GM18502 (cell line): ENCODE results near the gene OOSP3.
"Not testable (repeated sequence)": the region's sequence is repeated elsewhere in the genome, so short reads cannot be mapped to it uniquely, and the experiment has no call there.

ENCODE experiments used
- ATAC-seq: cut with Tn5 transposase; IDR thresholded peaks from one replicate; pipeline ENCODE4 v1.9.1; 2021; ENCODE audit warnings: mild to moderate bottlenecking; ENCODE audit not compliant: unreplicated experiment, poor library complexity

OOSP3 gene

DNA sequence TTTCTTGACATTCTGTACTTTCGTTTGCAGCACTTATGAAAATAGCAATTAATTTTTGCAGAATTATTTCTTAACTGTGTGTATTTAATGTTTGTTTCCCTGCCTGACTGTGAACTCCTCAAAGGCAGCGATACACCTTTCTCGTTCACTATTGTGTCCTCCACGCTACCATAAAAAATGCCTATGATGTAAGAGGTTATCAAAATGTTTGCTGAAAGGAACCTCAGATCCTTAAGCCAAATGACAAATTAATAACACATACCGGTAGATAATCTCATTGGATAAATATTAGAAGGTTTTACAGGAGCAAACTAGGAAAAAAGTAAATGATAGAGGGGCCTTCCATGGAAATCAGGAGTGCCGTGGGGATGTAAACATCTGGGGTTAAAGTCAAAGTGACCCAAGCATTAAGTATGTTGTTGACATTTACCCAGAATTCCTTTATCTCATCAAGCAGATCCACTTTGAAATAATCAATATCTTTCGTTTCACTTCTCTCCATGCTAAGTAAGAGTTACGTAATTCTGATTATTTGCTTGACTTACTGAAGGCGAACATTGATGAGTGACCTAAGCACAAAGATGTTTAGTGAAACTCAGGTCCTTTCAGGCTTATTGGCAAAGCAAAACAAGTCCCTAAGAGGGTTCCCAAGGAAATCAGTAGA is 2.6 kb upstream of the OOSP3 start:
- no peak for ATAC-seq

DNA sequence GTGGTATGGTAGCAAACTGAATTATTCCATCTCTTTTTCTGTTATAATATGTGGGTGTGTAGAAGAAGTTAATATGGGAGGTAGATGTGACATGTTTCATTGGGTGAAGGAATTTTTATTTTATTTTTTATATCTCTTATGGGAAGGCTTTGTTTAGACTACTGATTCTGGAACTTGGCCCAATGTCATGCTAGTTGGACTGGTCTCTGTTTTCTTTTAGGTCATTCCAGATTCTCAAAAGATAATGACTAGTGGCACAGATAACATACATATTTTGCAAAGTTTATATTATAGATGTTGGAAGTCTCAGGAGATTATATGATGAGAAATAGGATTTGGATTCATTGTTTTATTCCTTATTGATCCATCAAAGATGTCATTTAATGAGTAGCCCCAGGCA is 1.3 kb upstream of the OOSP3 start:
- no peak for ATAC-seq

DNA sequence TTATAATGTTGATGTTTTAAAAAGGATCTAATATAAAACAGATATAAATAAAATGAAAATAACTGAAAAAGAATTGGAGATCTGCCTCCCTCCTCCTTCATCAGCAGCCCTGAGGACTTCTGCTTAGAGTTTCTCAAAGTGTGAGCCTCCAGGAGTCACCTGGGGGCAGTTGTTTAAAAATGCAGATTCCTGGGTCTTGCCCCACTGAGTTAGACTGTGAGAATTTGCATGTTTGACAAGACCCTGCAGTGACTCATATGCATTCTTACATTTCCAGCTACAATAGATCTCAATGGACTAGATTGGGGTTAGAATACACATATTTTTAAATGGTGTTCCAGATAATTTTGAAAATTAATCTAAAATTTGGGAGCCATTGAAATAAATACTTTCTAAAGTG is 798 bp upstream of the OOSP3 start:
- no peak for ATAC-seq

DNA sequence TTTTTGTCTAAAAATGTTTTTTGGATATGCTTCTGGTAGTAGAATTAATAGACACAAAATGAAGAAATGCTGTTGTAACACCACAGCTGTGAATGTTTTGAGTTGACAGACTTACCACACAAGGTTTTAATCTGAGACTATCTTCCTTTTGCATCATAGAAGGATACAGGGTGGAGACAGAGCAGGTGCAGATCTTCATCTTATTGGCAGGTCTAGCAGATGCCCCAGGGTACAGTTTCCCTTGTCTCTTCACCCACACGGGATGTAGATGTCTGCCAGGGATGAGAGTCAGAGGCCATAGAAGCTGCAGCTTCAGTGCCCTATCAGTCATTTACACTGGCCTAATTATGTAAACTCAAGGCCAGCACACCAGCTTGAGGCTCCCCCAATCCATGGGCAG is 985 bp downstream of the OOSP3 start:
- ATAC-seq = no peak

DNA sequence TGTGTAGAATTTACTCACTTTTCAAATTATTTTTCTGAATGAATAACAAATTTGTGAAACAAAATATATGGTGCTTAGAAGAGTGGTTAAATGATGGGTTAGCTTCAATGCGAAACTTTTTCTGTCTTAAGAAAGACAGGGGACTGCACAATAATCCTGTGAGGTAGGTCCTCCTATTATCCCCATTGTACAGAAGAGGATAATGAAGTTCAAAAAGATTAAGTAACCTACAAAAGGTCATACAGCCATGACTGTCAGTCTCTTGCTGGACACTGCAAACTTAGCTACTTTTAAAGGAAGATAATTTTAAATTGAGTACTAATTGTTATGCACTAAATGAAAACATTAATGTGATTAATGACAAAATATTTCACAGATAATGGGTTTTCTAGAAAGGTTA is 5.0 kb downstream of the OOSP3 start:
- no peak for ATAC-seq

DNA sequence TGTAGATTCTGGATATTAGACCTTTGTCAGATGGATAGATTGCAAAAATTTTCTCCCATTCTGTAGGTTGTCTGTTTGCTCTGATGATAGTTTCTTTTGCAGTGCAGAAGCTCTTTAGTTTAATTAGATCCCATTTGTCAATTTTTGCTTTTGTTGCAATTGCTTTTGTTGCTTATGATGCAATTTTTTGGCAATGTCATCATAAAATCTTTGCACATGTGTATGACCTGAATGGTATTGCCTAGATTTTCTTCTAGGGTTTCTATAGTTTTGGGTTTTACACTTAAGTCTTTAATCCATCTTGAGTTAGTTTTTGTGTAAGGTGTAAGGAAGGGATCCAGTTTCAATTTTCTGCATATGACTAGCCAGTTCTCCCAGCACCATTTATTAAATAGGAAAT is 8.6 kb downstream of the OOSP3 start:
- not testable (repeated sequence) for ATAC-seq

DNA sequence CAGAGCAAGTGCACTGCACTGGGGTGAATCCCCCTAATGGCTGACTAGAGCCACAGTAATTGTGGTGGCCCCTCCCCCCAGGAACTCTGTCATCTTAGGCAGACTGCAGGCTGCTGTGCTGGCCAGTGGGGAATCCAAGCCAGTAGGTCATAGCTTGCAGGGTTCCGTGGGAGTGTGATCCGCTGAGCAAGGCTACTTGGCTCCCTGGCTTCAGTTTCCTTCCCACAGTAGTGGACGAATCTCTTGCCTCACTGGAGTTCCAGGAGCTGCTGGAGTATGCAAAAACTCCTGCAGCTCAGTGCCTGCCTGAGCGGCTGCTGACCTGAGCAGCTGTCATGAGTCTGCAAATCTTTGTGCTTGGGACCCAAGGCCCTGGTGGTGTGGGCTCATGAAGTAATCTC is 13.2 kb downstream of the OOSP3 start:
- ATAC-seq = no peak

DNA sequence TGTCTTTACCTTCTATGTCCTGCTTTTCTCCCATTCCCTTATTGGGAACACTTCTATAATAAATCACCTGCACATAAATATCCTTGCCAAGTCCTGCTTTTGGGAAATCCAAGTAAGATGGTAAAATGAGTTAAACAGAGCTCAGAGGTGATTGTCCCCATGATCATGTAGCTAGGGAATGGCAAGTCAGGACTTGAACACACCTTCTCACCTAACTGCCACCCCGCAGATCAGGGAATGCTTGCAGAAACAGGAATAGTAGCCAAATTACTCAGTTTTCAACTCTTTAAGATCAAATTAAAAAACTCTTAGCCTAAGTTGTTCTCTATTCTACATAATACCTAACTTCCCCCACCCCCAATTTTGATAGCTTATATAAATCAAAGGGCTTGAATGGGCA is 16.0 kb downstream of the OOSP3 start:
- ATAC-seq = no peak

DNA sequence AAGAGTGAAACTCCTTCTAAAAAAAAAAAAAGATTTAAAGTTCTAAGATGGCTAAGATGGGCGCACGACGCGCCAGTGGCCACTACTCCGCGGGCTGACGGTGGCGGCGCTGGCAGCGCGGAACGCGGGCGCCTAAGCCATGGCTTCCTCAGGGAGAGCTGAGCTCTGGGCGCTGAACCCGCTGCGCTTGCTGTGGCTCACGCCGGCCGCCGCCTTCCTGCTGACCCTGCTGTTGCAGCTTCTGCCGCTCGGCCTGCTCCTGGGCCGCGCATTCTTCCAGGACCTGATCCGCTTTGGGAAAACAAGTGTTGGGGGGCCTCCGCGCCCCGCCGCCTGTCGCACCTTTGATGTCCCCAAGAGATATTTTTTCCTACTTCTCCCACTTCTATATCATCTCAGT is 19.5 kb downstream of the OOSP3 start:
- ATAC-seq = no peak

DNA sequence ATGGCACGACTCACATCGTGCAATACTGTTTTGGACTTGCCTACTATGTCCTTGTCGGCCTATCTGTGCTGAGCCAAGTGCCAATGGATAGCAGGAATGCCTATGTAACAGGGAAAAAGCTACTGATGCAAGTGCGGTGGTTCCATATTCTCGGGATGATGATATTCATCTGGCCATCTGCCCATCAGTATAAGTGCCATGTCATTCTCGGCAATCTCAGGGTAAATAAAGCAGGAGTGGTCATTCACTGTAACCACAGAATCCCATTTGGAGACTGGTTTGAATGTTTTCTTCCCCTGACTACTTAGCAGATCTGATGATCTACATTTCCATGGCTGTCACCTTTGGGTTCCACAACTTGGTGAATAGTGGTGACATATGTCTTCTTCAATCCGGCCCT is 20.1 kb downstream of the OOSP3 start:
- ATAC-seq = no peak

DNA sequence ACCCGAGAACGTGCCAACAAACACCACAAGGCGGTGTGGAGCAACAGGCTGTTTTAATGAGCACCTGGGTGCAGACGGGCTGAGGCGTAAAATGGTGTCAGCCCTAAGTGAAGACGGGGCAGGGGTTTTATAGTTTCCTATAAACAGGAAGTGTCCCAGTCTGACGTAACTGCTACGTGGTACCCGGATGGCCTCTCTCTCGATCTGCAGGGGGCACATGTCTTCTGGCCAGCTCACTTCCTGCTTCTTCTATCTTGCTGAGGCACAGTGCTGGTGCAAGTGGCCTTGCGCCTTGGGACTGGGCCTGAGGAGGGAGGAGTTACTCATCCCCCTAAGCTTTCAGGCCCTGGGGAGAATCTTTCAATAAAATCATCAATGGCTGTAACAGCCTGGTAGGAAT is 20.9 kb downstream of the OOSP3 start:
- no peak for ATAC-seq

DNA sequence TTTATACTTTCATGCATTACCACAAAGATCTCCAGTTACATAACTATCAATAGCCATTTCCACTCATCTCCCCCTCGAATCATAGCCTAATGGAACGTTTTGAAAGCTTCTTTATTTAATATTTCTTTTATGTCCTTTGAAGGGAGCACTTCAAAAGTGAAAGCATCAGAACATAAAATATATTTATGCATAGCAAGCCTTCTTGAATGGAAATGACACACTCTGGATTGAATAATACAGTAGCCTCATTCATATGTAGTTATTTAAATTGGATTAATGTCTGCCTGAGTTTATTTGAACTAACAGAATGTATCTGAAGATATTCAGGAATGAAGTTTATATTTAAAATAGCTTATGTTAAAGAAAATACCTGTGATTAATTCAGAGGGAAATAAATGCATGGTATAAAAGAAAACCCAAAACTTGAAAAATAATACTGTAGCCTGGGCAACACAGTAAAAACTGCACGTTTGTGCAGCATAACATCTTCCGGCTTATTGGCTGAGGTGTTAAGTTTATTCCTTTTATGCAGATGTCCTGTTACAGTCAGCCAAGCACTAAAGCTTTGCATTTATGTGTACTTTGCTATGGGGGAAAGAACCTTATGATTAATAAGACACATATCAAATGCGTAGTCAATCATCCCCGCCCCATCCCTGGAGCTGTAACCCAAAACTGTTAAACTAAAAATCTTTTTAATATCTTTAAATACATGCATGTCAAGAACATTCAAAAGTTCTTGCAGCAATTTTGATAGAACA is 22.0 kb downstream of the OOSP3 start:
- ATAC-seq = no peak

DNA sequence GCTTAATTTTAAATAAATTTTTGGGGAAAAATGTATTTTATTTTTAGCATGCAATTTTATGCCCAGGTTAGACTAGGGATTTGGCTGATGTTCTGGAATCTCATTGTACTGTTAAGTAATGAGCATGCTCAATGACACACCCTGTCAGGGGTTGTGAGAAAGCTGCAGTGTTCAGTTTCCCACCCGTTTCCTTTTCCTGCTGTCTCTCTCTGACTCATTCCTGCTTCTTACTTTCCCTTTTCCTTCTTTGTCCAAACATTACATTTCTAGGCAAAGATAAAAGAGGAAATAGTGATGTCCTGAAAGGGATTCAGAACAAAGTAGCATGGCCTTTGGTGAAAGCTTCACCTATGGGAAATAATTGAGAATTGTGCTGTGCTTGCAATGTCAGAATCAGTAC is 22.7 kb downstream of the OOSP3 start:
- ATAC-seq = no peak

DNA sequence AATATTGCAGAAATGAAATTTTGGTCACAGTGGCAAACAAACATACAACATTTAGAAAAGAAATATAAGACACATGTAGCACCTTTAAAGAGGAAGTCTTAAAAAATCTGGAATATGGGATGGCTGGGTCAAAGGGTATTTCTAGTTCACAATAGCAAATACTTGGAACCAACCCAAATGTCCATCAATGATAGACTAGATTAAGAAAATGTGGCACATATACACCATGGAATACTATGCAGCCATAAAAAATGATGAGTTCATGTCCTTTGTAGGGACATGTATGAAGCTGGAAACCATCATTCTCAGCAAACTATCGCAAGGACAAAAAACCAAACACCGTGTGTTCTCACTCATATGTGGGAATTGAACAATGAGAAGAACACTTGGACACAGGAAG is 25.0 kb downstream of the OOSP3 start:
- not testable (repeated sequence) for ATAC-seq

DNA sequence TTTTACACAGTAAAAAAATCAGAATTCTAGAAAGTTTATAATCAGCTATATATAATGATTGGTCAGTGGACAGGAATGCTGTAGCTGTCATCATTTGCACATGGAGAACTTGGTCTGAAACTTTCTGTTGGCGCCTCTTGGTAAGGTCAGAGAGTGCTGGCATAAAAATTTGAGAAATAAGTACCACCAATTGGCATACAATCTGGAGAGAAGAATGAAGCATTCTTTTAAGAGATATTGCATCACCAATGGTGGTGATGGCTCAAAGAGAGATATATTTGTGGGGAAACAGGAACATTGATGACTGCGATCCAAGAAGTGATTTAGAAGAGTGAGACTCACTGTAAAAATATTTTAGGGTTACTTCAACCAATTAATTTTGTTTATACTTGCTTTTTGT is 39.9 kb downstream of the OOSP3 start:
- ATAC-seq = no peak

DNA sequence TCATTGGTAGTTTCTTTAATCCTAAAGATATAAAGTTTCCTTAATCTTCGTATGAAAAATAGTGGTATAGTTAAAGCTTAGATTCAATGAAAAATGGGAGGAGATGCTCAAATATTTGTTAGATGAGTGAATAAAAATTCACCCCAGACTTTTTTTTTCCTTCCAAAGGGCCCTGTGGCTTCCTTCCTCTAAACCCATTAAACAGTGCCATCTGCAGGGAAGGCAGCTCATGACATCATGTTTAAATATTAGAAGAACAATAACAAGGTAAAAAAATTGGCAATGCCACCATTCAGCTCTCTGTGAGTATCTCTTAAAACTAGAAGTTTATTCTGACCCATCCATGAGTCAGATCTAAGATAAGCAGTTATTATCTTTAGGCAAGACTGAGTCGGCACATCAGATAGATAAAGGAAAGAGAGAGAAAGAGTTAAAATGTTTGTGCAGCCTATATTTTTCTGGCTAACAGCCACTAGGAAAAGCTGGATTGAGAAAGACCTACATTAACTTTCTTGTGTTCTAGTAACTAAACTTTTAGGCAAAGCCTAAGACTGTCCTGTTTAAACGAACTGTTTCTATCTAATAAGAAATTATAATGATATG is 40.5 kb downstream of the OOSP3 start:
- no peak for ATAC-seq

DNA sequence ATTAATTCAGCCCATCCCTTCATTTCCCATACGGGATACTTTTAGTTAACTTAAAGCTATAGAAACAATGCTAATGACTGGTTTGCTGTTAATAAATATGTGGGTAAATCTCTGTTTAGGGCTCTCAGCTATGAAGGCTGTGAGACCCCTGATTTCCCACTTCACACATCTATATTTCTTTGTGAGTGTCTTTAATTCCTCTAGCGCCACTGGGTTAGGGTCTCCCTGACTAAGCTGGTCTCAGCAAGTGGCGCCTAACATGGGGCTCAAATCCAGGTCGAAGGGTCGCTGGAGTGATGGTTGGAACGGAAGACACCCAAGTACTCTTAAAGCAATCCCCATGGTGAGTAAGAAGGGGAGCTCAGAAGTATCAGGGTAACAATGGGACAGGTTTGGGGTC is 45.2 kb downstream of the OOSP3 start:
- ATAC-seq = no peak

DNA sequence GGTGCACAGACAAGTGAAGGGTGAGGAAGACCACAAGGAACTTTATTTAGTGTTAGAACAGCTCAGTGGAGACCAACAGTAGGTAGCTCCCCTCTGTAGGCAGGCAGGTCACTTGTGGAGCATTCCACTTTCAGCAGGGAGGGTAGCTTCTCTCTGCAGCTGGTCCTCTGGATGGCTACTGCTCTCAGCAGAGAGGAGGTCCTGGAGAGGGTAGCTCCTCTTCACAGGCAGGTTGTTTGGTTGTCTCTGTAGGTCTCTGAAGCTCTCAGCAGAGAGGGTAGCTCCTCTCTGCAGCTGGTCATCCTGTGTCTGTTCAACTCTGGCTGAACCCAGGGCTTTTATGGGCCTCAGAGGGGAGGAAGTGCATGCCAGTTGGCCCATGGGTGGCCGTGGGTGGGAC is 53.1 kb downstream of the OOSP3 start:
- no peak for ATAC-seq

DNA sequence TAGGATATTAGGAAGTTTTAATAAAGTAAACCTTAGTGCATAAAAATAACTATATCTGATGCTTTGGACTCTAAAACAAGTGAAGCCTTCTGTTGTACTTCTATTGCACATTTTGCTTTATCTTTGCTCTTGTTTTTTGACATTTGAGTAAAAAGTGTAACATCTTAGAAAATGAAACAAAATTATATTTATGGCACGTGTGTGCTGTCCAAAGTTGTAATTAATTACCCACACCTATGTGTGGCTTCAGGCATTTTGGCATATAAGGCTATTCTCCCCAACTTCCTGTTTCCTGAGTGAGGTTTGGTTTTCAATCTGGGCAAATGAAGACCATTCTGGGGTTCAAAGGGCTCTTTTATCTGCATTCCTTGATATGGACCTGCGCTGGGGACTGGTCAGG is 59.5 kb downstream of the OOSP3 start, which contains the start of gene OOSP1:
OOSP1 (plus strand) TSS at position 301 of the 400 bp plus-strand sequence; CDS start at position 324, 23 bp downstream.
- ATAC-seq = no peak

DNA sequence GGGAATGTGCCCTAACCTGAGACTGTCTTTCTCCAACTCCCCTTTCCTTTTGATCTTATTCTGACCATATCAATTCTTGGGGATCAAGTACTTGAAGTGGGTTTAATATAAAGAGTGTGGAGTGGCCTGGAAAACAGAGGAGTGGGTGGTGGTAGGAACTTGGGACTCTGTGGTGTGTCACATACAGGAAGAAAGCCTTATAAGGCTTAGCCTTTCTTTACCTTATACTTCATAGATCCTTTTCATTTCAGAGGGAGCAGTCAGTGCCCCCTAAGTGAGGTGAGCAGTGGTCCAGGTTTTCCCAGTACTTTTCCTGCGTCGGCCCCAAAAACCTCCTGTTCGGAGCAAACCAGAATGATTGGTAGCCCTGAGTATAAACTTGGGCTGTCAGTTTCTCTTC is 60.1 kb downstream of the OOSP3 start:
- no peak for ATAC-seq

DNA sequence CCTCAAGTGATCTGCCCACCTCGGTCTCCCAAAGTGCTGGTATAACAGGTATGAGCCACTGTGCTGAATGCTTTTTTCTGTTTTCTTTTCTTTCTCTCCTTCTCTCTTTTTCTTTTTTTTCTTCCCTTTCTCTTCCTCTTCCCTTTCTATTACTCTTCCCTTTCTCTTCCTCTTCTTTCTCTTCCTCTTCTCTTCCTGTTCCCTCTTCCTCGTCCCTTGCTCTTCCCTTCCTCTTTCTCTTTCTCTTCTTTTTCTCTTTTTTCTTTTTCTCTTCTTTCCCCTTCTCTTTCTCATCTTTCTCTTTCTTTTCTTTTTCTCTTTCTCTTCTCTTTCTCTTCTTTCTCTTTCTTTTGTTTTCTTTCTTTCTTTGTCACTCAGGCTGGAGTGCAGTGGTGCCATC is 60.9 kb downstream of the OOSP3 start:
- ATAC-seq = no peak

DNA sequence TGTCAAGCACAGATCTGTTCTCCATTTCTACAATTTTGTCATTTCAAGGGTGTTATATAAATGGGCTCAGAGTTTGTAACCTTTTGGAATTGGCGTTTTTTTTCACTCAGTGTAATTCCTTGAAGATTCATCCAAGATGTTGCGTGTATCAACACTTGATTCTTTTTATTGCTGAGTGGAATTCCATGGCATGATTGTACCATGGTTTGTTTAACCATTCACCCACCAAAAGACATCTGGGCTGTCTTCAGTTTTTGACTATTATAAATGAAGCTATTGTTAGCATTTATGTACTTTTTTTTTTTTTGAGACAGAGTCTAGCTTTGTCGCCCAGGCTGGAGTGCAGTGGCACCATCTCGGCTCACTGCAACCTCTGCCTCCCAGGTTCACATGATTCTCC is 62.5 kb downstream of the OOSP3 start:
- no peak for ATAC-seq
